IMR-90 (cell line): ENCODE data around the gene MASTL. TPM values are rescaled to one million over a fixed set of nuclear protein-coding genes. Genes with fewer than 3 reads are reported as not detected.

Experiments
- ATAC-seq: fragments of 200-7000 bp; cut with Tn5 transposase; 2 replicates; pipeline ENCODE4 v1.9.1; 2020; ENCODE audit warnings: low read depth, mild to moderate bottlenecking, moderate library complexity
- BruUV-seq: library from RNA; stranded (reverse); fragments of 400-500 nt; replicated peaks from 2 replicates; lab custom pipeline; 2021; lab: Mats Ljungman, UMichigan
- CTCF ChIA-PET: fragments of 300-600 bp; formaldehyde crosslinking; extraction: SDS; loops from one replicate; lab custom pipeline; 2021; ENCODE audit warnings: antibody characterized with exemption; lab: Yijun Ruan, JAX
- POLR2A ChIA-PET: fragments of 300-600 bp; sonication (Branson Sonifier 250); formaldehyde crosslinking; loops from one replicate; lab custom pipeline; 2022; ENCODE audit warnings: antibody characterized with exemption; ENCODE audit not compliant: unreplicated experiment; lab: Charles Lee
- DNase-seq: peaks from one replicate; pipeline ENCODE4 v3.0.0; 2013
- H2AFZ ChIP-seq: replicated peaks from 2 replicates; pipeline ENCODE3; 2013; ENCODE audit warnings: low read length, mild to moderate bottlenecking; ENCODE audit not compliant: poor library complexity
- H2AK5ac ChIP-seq: 2 replicates; pipeline ENCODE4 v1.6.1; 2013; ENCODE audit warnings: low read depth, low read length, inconsistent platforms
- H2AK9ac ChIP-seq: replicated peaks from 2 replicates; pipeline ENCODE3; 2013; ENCODE audit warnings: mild to moderate bottlenecking, low read depth, low read length, moderate library complexity; ENCODE audit not compliant: poor library complexity
- H2BK120ac ChIP-seq: 2 replicates; pipeline ENCODE4 v1.6.1; 2013; ENCODE audit warnings: low read depth, low read length, inconsistent platforms
- H2BK15ac ChIP-seq: 3 replicates; pipeline ENCODE4 v1.6.1; 2013; ENCODE audit warnings: low read depth, low read length, inconsistent platforms
- H2BK20ac ChIP-seq: 2 replicates; pipeline ENCODE4 v1.6.1; 2013; ENCODE audit warnings: low read depth, mild to moderate bottlenecking, inconsistent platforms, low read length, moderate library complexity
- H2BK5ac ChIP-seq: 2 replicates; pipeline ENCODE4 v1.6.1; 2013; ENCODE audit warnings: mild to moderate bottlenecking, low read depth, low read length, inconsistent platforms; ENCODE audit not compliant: poor library complexity, severe bottlenecking
- H3K14ac ChIP-seq: replicated peaks from 2 replicates; pipeline ENCODE4 v1.6.1; 2013; ENCODE audit warnings: low read depth, low read length, inconsistent platforms
- H3K18ac ChIP-seq: 2 replicates; pipeline ENCODE4 v1.6.1; 2013; ENCODE audit warnings: low read depth, low read length, control low read depth
- H3K23ac ChIP-seq: 2 replicates; pipeline ENCODE4 v1.6.1; 2013; ENCODE audit warnings: low read depth, low read length, inconsistent platforms
- H3K27ac ChIP-seq: 2 replicates; pipeline ENCODE4 v1.5.1; 2013; ENCODE audit warnings: mild to moderate bottlenecking, control low read depth, low read length; ENCODE audit not compliant: insufficient read depth
- H3K27me3 ChIP-seq: 2 replicates; pipeline ENCODE4 v1.6.1; 2013; ENCODE audit warnings: low read length; ENCODE audit not compliant: control insufficient read depth, insufficient read depth
- H3K36me3 ChIP-seq: 2 replicates; pipeline ENCODE4 v1.6.1; 2013; ENCODE audit warnings: low read length, mixed read lengths; ENCODE audit not compliant: control insufficient read depth, insufficient read depth
- H3K4ac ChIP-seq: 2 replicates; pipeline ENCODE4 v1.6.1; 2013; ENCODE audit warnings: low read depth, low read length, inconsistent platforms
- H3K4me1 ChIP-seq: 2 replicates; pipeline ENCODE4 v1.6.1; 2013; ENCODE audit warnings: low read length, mixed read lengths; ENCODE audit not compliant: control insufficient read depth, insufficient read depth
- H3K4me2 ChIP-seq: 2 replicates; pipeline ENCODE4 v1.6.1; 2013; ENCODE audit warnings: low read depth, mild to moderate bottlenecking, control low read depth, low read length, moderate library complexity
- H3K4me3 ChIP-seq: 2 replicates; pipeline ENCODE4 v1.5.1; 2013; ENCODE audit warnings: low read depth, mild to moderate bottlenecking, control low read depth, low read length, moderate library complexity; ENCODE audit not compliant: insufficient read depth
- H3K56ac ChIP-seq: 2 replicates; pipeline ENCODE4 v1.6.1; 2013; ENCODE audit warnings: low read length, inconsistent platforms; ENCODE audit not compliant: insufficient read depth; ENCODE audit errors: extremely low read depth
- H3K79me1 ChIP-seq, 2 experiments: 2 replicates each; pipeline ENCODE4 v1.6.1; 2013; ENCODE audit warnings: low read length in 2 of 2, inconsistent platforms in 1 of 2, low read depth in 1 of 2
- H3K9ac ChIP-seq: 2 replicates; pipeline ENCODE4 v1.6.1; 2013; ENCODE audit warnings: low read depth, low read length, control low read depth
- H3K9me1 ChIP-seq: 2 replicates; pipeline ENCODE4 v1.6.1; 2013; ENCODE audit warnings: low read length, inconsistent platforms; ENCODE audit not compliant: insufficient read depth
- H3K9me3 ChIP-seq: 2 replicates; pipeline ENCODE4 v1.6.1; 2013; ENCODE audit warnings: low read length; ENCODE audit not compliant: control insufficient read depth, insufficient read depth
- H4K20me1 ChIP-seq: 2 replicates; pipeline ENCODE4 v1.6.1; 2013; ENCODE audit warnings: low read length, inconsistent platforms; ENCODE audit not compliant: insufficient read depth
- H4K5ac ChIP-seq: 2 replicates; pipeline ENCODE4 v1.6.1; 2013; ENCODE audit warnings: mild to moderate bottlenecking, low read depth, low read length, control low read depth
- H4K8ac ChIP-seq, 2 experiments: 2 replicates each; pipeline ENCODE4 v1.6.1; 2013; ENCODE audit warnings: low read depth in 2 of 2, low read length in 2 of 2, control low read depth in 1 of 2, inconsistent platforms in 1 of 2
- H4K91ac ChIP-seq: 2 replicates; pipeline ENCODE4 v1.6.1; 2013; ENCODE audit warnings: low read depth, low read length, inconsistent platforms; ENCODE audit not compliant: insufficient read depth
- CEBPB ChIP-seq: IDR thresholded peaks from 2 replicates; pipeline ENCODE4 v1.6.1; 2012; ENCODE audit warnings: low read depth, low read length, improper control_type of control experiment
- CHD1 ChIP-seq: IDR thresholded peaks from 2 replicates; pipeline ENCODE4 v1.6.1; 2012; ENCODE audit warnings: low read depth, low read length, improper control_type of control experiment
- MAFK ChIP-seq: IDR thresholded peaks from 2 replicates; pipeline ENCODE4 v1.6.1; 2012; ENCODE audit warnings: low read depth, low read length, improper control_type of control experiment
- MAZ ChIP-seq: IDR thresholded peaks from 2 replicates; pipeline ENCODE4 v1.6.1; 2012; ENCODE audit warnings: low read depth, mild to moderate bottlenecking, low read length, improper control_type of control experiment, moderate library complexity, borderline replicate concordance
- NFE2L2 ChIP-seq: fragments of 150-350 bp; IDR thresholded peaks from 2 replicates; pipeline ENCODE4 v1.6.1; 2016; ENCODE audit warnings: low read depth, mild to moderate bottlenecking, low read length
- POLR2A ChIP-seq: IDR thresholded peaks from 2 replicates; pipeline ENCODE4 v1.6.1; 2012; ENCODE audit warnings: mild to moderate bottlenecking, low read depth, low read length
- RAD21 ChIP-seq: IDR thresholded peaks from 2 replicates; pipeline ENCODE4 v1.6.1; 2012; ENCODE audit warnings: low read length, improper control_type of control experiment
- SMC3 ChIP-seq: fragments of 150-350 bp; IDR thresholded peaks from 2 replicates; pipeline ENCODE4 v1.6.1; 2016; ENCODE audit warnings: low read depth, mild to moderate bottlenecking, antibody characterized with exemption, low read length, moderate library complexity
- USF2 ChIP-seq: fragments of 150-350 bp; IDR thresholded peaks from 2 replicates; pipeline ENCODE4 v1.6.1; 2017; ENCODE audit warnings: mild to moderate bottlenecking, antibody characterized with exemption, low read length, low read depth
- WGBS, 2 experiments: methylation state at CpG; one replicate each; pipeline versions ENCODE4 v1.1.5 to v1.1.7; 2013; ENCODE audit warnings: missing lambda C conversion rate in 2 of 2; ENCODE audit not compliant: insufficient read length in 1 of 2; ENCODE audit errors: extremely low coverage in 2 of 2; 5-methylcytosine and 5-hydroxymethylcytosine counted together
- dilution Hi-C: fragments of 300-500 bp; cut with HindIII; formaldehyde crosslinking; loops from one replicate; pipeline ENCODE4 v1.14.3; 2018; ENCODE audit warnings: low sequenced_read_pairs; ENCODE audit not compliant: unreplicated experiment
- in situ Hi-C: fragments of 300-500 bp; cut with MboI; formaldehyde crosslinking; loops from 3 replicates; pipeline ENCODE4 v1.14.3; 2019; ENCODE audit warnings: low sequenced_read_pairs, inconsistent platforms, mixed read lengths
- intact Hi-C: fragments of 100-400 bp; cut with micrococcal nuclease; formaldehyde crosslinking; loops from 2 replicates; pipeline ENCODE4 v1.10.0; 2022
- polyA plus RNA-seq, 3 experiments: library from polyadenylated mRNA; depleted of rRNA; stranded (reverse); fragments of >200 nt; gene quantifications; 2 replicates each; pipeline ENCODE4 v1.2.3, GENCODE V29; 2012; ENCODE audit warnings: low replicate concordance in 1 of 3
- total RNA-seq: library from RNA; depleted of rRNA; stranded (reverse); fragments of >200 nt; gene quantifications from 2 replicates; pipeline ENCODE4 v1.2.3, GENCODE V29; 2012

The MASTL gene
- total and polyA plus RNA-seq, 2 of the 4 experiments (the other 2 are of a cell fraction): 7.0 to 13.4 TPM

GRCh38 chr10:27138277-27138676 lies 16.9 kb upstream of the MASTL start:
- peaks cover 16 to 19% of the 10 kb centered on the region in 2 experiments for H3K79me1 ChIP-seq
- no peak overlapping the region for H4K91ac ChIP-seq
- no peak overlapping the region for H4K8ac ChIP-seq
- ChIA-PET CTCF (no interaction called here), POLR2A (no interaction called here)
- no peak overlapping the region for H3K14ac ChIP-seq
- no peak overlapping the region for H2BK120ac ChIP-seq
- no peak overlapping the region for H2AK5ac ChIP-seq
- H2BK15ac ChIP-seq: no peak overlapping the region
- H3K36me3 ChIP-seq: peaks cover 36% of the 10 kb centered on the region
- no peak overlapping the region for H3K56ac ChIP-seq
- BruUV-seq: no TSS peak
- H3K27ac ChIP-seq: no peak overlapping the region
- no peaks in the 10 kb centered on the region for H3K27me3 ChIP-seq
- in situ Hi-C loops: no loop called here
- TF ChIP-seq USF2: no peak
- no peak for TF ChIP-seq CHD1
- TF ChIP-seq CEBPB: no peak
- TF ChIP-seq SMC3: no peak
- no peak for TF ChIP-seq MAFK
- no peak for TF ChIP-seq POLR2A
- no peak for TF ChIP-seq NFE2L2
- no peak for TF ChIP-seq MAZ
- no peak for TF ChIP-seq RAD21
- no peak for DNase-seq
- intact Hi-C loops: no loop called here
- dilution Hi-C loops: no loop called here
- no peak overlapping the region for H3K9ac ChIP-seq
- H3K9me3 ChIP-seq: no peaks in the 10 kb centered on the region
- no peaks in the 10 kb centered on the region for H3K4me1 ChIP-seq
- H2AFZ ChIP-seq: no peak overlapping the region
- no peaks in the 10 kb centered on the region for H4K20me1 ChIP-seq
- H3K9me1 ChIP-seq: 0 out of 2 replicates have a peak, but pooled peaks cover 3% of the 10 kb centered on the region
- WGBS, 2 experiments: no CpG with 5 or more reads among the region's 3 CpGs
- no peak overlapping the region for H2BK20ac ChIP-seq
- H2AK9ac ChIP-seq: no peak overlapping the region
- H4K5ac ChIP-seq: no peak overlapping the region
- H3K4me3 ChIP-seq: no peak overlapping the region
- H2BK5ac ChIP-seq: no peak overlapping the region
- H3K4ac ChIP-seq: no peak overlapping the region
- no peak overlapping the region for H3K18ac ChIP-seq
- no peak overlapping the region for H3K4me2 ChIP-seq
- H3K23ac ChIP-seq: no peak overlapping the region
- no peak for ATAC-seq
